GM12878 (cell line): Measurements from ENCODE around the gene NRP1. TPM values are rescaled to one million over a fixed set of nuclear protein-coding genes. Genes with fewer than 3 reads are reported as not detected.

Experiments used
- ATAC-seq: fragments of 200-7000 bp; cut with Tn5 transposase; 3 replicates; pipeline ENCODE4 v1.9.1; 2020; ENCODE audit warnings: mild to moderate bottlenecking, moderate library complexity
- BruUV-seq: library from RNA; stranded (reverse); fragments of 400-500 nt; replicated peaks from 2 replicates; lab custom pipeline; 2021; lab: Mats Ljungman, UMichigan
- CTCF ChIA-PET: fragments of 300-600 bp; sonication (Branson Sonifier 250); formaldehyde crosslinking; extraction: SDS; loops from one replicate; lab custom pipeline; 2021; ENCODE audit warnings: inconsistent platforms; lab: Yijun Ruan, JAX
- POLR2A ChIA-PET: fragments of 350-600 bp; formaldehyde crosslinking; extraction: SDS; loops from one replicate; lab custom pipeline; 2021; ENCODE audit warnings: inconsistent platforms; lab: Charles Lee
- RAD21 ChIA-PET: fragments of 300-600 bp; sonication (Branson Sonifier 250); formaldehyde crosslinking; loops from one replicate; lab custom pipeline; 2023; ENCODE audit warnings: antibody characterized with exemption; ENCODE audit not compliant: unreplicated experiment; lab: Charles Lee
- SMC1A ChIA-PET: fragments of 300-600 bp; sonication (Branson Sonifier 250); formaldehyde crosslinking; loops from one replicate; lab custom pipeline; 2023; ENCODE audit not compliant: unreplicated experiment, uncharacterized antibody; lab: Charles Lee
- DNase-seq: peaks from one replicate; pipeline ENCODE4 v3.0.0-alpha.2; 2011; ENCODE audit warnings: low read depth, low spot score
- FAIRE-seq: peaks from 3 replicates; lab custom pipeline; 2011; peaks lifted over from hg19 to GRCh38; lab: Jason Lieb, UNC
- H2AFZ ChIP-seq: 2 replicates; pipeline ENCODE4 v1.6.0; 2011; ENCODE audit warnings: low read depth, low read length, control low read depth; ENCODE audit not compliant: control insufficient read depth
- H3K27ac ChIP-seq: 2 replicates; pipeline ENCODE4 v1.5.1; 2011; ENCODE audit warnings: control low read depth; ENCODE audit not compliant: control insufficient read depth, insufficient read depth
- H3K27me3 ChIP-seq, 2 experiments: replicated peaks in 1 of 2; 2 replicates each; pipeline versions ENCODE4 v1.6.0 to v1.6.1; 2011; ENCODE audit warnings: low read length in 1 of 2; ENCODE audit not compliant: control insufficient read depth in 2 of 2, insufficient read depth in 2 of 2
- H3K36me3 ChIP-seq, 2 experiments: 2 replicates each; pipeline ENCODE4 v1.5.1; 2011; ENCODE audit warnings: low read length in 1 of 2; ENCODE audit not compliant: control insufficient read depth in 2 of 2, insufficient read depth in 2 of 2
- H3K4me1 ChIP-seq: 2 replicates; pipeline ENCODE4 v1.6.1; 2011; ENCODE audit warnings: mild to moderate bottlenecking, low read length, moderate library complexity, mixed read lengths; ENCODE audit not compliant: control insufficient read depth, insufficient read depth
- H3K4me2 ChIP-seq: 2 replicates; pipeline ENCODE4 v1.6.0; 2011; ENCODE audit warnings: control low read depth; ENCODE audit not compliant: control insufficient read depth, insufficient read depth
- H3K4me3 ChIP-seq: fragments of 200-600 bp; sonication (generic); 2 replicates; pipeline ENCODE4 v1.5.1; 2016
- H3K79me2 ChIP-seq: 2 replicates; pipeline ENCODE4 v1.6.0; 2011; ENCODE audit warnings: low read length; ENCODE audit not compliant: control insufficient read depth, insufficient read depth
- H3K9ac ChIP-seq: 2 replicates; pipeline ENCODE4 v1.8.0; 2011; ENCODE audit warnings: low read length, control low read depth, mixed read lengths; ENCODE audit not compliant: control insufficient read depth, insufficient read depth
- H3K9me3 ChIP-seq: replicated peaks from 3 replicates; pipeline ENCODE4 v1.5.1; 2011; ENCODE audit warnings: mild to moderate bottlenecking, low read length; ENCODE audit not compliant: control insufficient read depth, insufficient read depth
- H4K20me1 ChIP-seq: 2 replicates; pipeline ENCODE4 v1.6.0; 2011; ENCODE audit not compliant: control insufficient read depth, insufficient read depth
- CBX3 ChIP-seq: fragments of 200-600 bp; sonication (generic); IDR thresholded peaks from 2 replicates; pipeline ENCODE4 v1.6.1; 2016; ENCODE audit warnings: low read depth, borderline replicate concordance
- MTA2 ChIP-seq: fragments of 450-650 bp; IDR thresholded peaks from 2 replicates; pipeline ENCODE4 v1.6.1; 2016; ENCODE audit warnings: low read depth, mild to moderate bottlenecking, moderate library complexity
- PAX8 ChIP-seq: fragments of 450-650 bp; IDR thresholded peaks from 2 replicates; pipeline ENCODE4 v1.6.1; 2017; ENCODE audit warnings: mild to moderate bottlenecking, moderate library complexity
- SMAD1 ChIP-seq: fragments of 450-650 bp; IDR thresholded peaks from 2 replicates; pipeline ENCODE4 v1.6.1; 2018; ENCODE audit warnings: mild to moderate bottlenecking, low read depth; ENCODE audit not compliant: partially characterized antibody
- SMC3 ChIP-seq: IDR thresholded peaks from 2 replicates; pipeline ENCODE4 v1.6.1; 2011; ENCODE audit warnings: low read length, improper control_type of control experiment, borderline replicate concordance
- SPI1 ChIP-seq: IDR thresholded peaks from 2 replicates; pipeline ENCODE4 v1.6.1; 2011; ENCODE audit warnings: low read depth, mild to moderate bottlenecking, low read length, moderate library complexity, borderline replicate concordance; ENCODE audit not compliant: insufficient read depth
- ZBTB40 ChIP-seq: fragments of 450-650 bp; IDR thresholded peaks from 2 replicates; pipeline ENCODE4 v1.6.1; 2016; ENCODE audit warnings: mild to moderate bottlenecking, moderate library complexity, borderline replicate concordance
- ZNF592 ChIP-seq: fragments of 450-650 bp; IDR thresholded peaks from 2 replicates; pipeline ENCODE4 v1.6.1; 2017; ENCODE audit warnings: mild to moderate bottlenecking, moderate library complexity
- ZZZ3 ChIP-seq: IDR thresholded peaks from 2 replicates; pipeline ENCODE4 v1.6.1; 2011; ENCODE audit warnings: low read depth; ENCODE audit not compliant: control insufficient read depth, insufficient read length
- WGBS: methylation state at CpG from one replicate; pipeline ENCODE4 v1.1.6; 2016; ENCODE audit warnings: low lambda C conversion rate; ENCODE audit not compliant: insufficient replicate concordance, insufficient coverage; ENCODE audit errors: missing lambda C conversion rate; 5-methylcytosine and 5-hydroxymethylcytosine counted together
- in situ Hi-C: fragments of 300-500 bp; cut with MboI; formaldehyde crosslinking; loops from 9 replicates; pipeline ENCODE4 v1.14.3; 2018; ENCODE audit warnings: mixed read lengths
- intact Hi-C: fragments of 100-400 bp; cut with micrococcal nuclease; formaldehyde crosslinking; loops from one replicate; pipeline ENCODE4 v1.14.2; 2022; ENCODE audit not compliant: unreplicated experiment
- polyA plus RNA-seq, 11 experiments: library from polyadenylated mRNA; depleted of rRNA in 4 of 11; unstranded in 6 of 11; stranded (reverse) in 5 of 11; fragments of >200 nt; fragmentation: Nextera tagmentation in 4 of 11; fragmentation: Illumina TruSeq in 1 of 11; extraction: Ambion mirVana in 4 of 11; extraction: Trizol in 1 of 11; gene quantifications; 1 replicate in 1 of 11; 2 replicates in 10 of 11; pipeline versions ENCODE4 v1.2.1 to v1.2.3, GENCODE V29; 2011 to 2016; ENCODE audit warnings: inconsistent platforms in 2 of 11, missing spikeins in 2 of 11, low read depth in 1 of 11
- total RNA-seq, 4 experiments: library from RNA; depleted of rRNA in 3 of 4; stranded (reverse); fragments of >200 nt in 3 of 4; fragmentation: Illumina TruSeq in 1 of 4; extraction: Trizol in 1 of 4; gene quantifications; 2 replicates each; pipeline versions ENCODE4 v1.2.1 to v1.2.3, GENCODE V29; 2013 to 2021

The NRP1 gene
- total and polyA plus RNA-seq, 10 of the 15 experiments (the other 5 are each of a cell fraction or from before 2014, with no cell fraction given): 0.11 to 12.1 (median 0.52) TPM

- Histone ChIP-seq H3K79me2 (no peaks in the 10 kb centered on the region), H3K9me3 (no peaks in the 10 kb centered on the region; the same call in 2 of the 3 replicates), H4K20me1 (no peaks in the 10 kb centered on the region), H3K4me3 (no peak overlapping the region), H3K27ac (no peak overlapping the region), H3K27me3 (no peaks in the 10 kb centered on the region), H3K9ac (no peak overlapping the region), H3K4me1 (no peaks in the 10 kb centered on the region), H3K36me3 (no peaks in the 10 kb centered on the region), H2AFZ (no peak overlapping the region), H3K4me2 (no peak overlapping the region)
- CTCF ChIA-PET: interaction anchor here (1.2 kb wide), 1 partner anchor 16 kb away, joined by 4 read pairs; no protein-coding TSS in a partner anchor
- in situ Hi-C loops: no loop called here
- POLR2A ChIA-PET: no interaction called here
- TF ChIP-seq SPI1: no peak
- TF ChIP-seq ZZZ3: no peak
- TF ChIP-seq ZNF592: no peak
- no peak for TF ChIP-seq SMC3
- no peak for TF ChIP-seq PAX8
- no peak for TF ChIP-seq ZBTB40
- TF ChIP-seq SMAD1: no peak
- no peak for TF ChIP-seq MTA2
- TF ChIP-seq CBX3: no peak
- no peak for FAIRE-seq
- RAD21 ChIA-PET: no interaction called here
- no TSS peak for BruUV-seq
- ATAC-seq: no peak
- SMC1A ChIA-PET: interaction anchor here (2.5 kb wide), 1 partner anchor 17 kb away, joined by 8 read pairs; no protein-coding TSS in a partner anchor
- 41% methylated on average over 3 of the region's 3 CpGs for WGBS
- intact Hi-C loops: no loop called here
- no peak for DNase-seq
These were observed 124.7 kb downstream of the NRP1 start for GRCh38 chr10:33209802-33210201.
